IMR-90 (cell line): ENCODE results near the gene SYDE2. TPM values are rescaled to one million over a fixed set of nuclear protein-coding genes. Genes with fewer than 3 reads are reported as not detected.
"Not testable (repeated sequence)": the region's sequence is repeated elsewhere in the genome, so short reads cannot be mapped to it uniquely, and the experiment has no call there.

Experiments
- ATAC-seq: fragments of 200-7000 bp; cut with Tn5 transposase; 2 replicates; pipeline ENCODE4 v1.9.1; 2020; ENCODE audit warnings: low read depth, mild to moderate bottlenecking, moderate library complexity
- BruUV-seq: library from RNA; stranded (reverse); fragments of 400-500 nt; replicated peaks from 2 replicates; lab custom pipeline; 2021; lab: Mats Ljungman, UMichigan
- CTCF ChIA-PET: fragments of 300-600 bp; formaldehyde crosslinking; extraction: SDS; loops from one replicate; lab custom pipeline; 2021; ENCODE audit warnings: antibody characterized with exemption; lab: Yijun Ruan, JAX
- POLR2A ChIA-PET: fragments of 300-600 bp; sonication (Branson Sonifier 250); formaldehyde crosslinking; loops from one replicate; lab custom pipeline; 2022; ENCODE audit warnings: antibody characterized with exemption; ENCODE audit not compliant: unreplicated experiment; lab: Charles Lee
- DNase-seq: peaks from one replicate; pipeline ENCODE4 v3.0.0; 2013
- H2AFZ ChIP-seq: replicated peaks from 2 replicates; pipeline ENCODE3; 2013; ENCODE audit warnings: low read length, mild to moderate bottlenecking; ENCODE audit not compliant: poor library complexity
- H2AK5ac ChIP-seq: 2 replicates; pipeline ENCODE4 v1.6.1; 2013; ENCODE audit warnings: low read depth, low read length, inconsistent platforms
- H2AK9ac ChIP-seq: replicated peaks from 2 replicates; pipeline ENCODE3; 2013; ENCODE audit warnings: mild to moderate bottlenecking, low read depth, low read length, moderate library complexity; ENCODE audit not compliant: poor library complexity
- H2BK120ac ChIP-seq: 2 replicates; pipeline ENCODE4 v1.6.1; 2013; ENCODE audit warnings: low read depth, low read length, inconsistent platforms
- H2BK15ac ChIP-seq: 3 replicates; pipeline ENCODE4 v1.6.1; 2013; ENCODE audit warnings: low read depth, low read length, inconsistent platforms
- H2BK20ac ChIP-seq: 2 replicates; pipeline ENCODE4 v1.6.1; 2013; ENCODE audit warnings: low read depth, mild to moderate bottlenecking, inconsistent platforms, low read length, moderate library complexity
- H2BK5ac ChIP-seq: 2 replicates; pipeline ENCODE4 v1.6.1; 2013; ENCODE audit warnings: mild to moderate bottlenecking, low read depth, low read length, inconsistent platforms; ENCODE audit not compliant: poor library complexity, severe bottlenecking
- H3K14ac ChIP-seq: replicated peaks from 2 replicates; pipeline ENCODE4 v1.6.1; 2013; ENCODE audit warnings: low read depth, low read length, inconsistent platforms
- H3K18ac ChIP-seq: 2 replicates; pipeline ENCODE4 v1.6.1; 2013; ENCODE audit warnings: low read depth, low read length, control low read depth
- H3K23ac ChIP-seq: 2 replicates; pipeline ENCODE4 v1.6.1; 2013; ENCODE audit warnings: low read depth, low read length, inconsistent platforms
- H3K27ac ChIP-seq: 2 replicates; pipeline ENCODE4 v1.5.1; 2013; ENCODE audit warnings: mild to moderate bottlenecking, control low read depth, low read length; ENCODE audit not compliant: insufficient read depth
- H3K27me3 ChIP-seq: 2 replicates; pipeline ENCODE4 v1.6.1; 2013; ENCODE audit warnings: low read length; ENCODE audit not compliant: control insufficient read depth, insufficient read depth
- H3K36me3 ChIP-seq: 2 replicates; pipeline ENCODE4 v1.6.1; 2013; ENCODE audit warnings: low read length, mixed read lengths; ENCODE audit not compliant: control insufficient read depth, insufficient read depth
- H3K4ac ChIP-seq: 2 replicates; pipeline ENCODE4 v1.6.1; 2013; ENCODE audit warnings: low read depth, low read length, inconsistent platforms
- H3K4me1 ChIP-seq: 2 replicates; pipeline ENCODE4 v1.6.1; 2013; ENCODE audit warnings: low read length, mixed read lengths; ENCODE audit not compliant: control insufficient read depth, insufficient read depth
- H3K4me2 ChIP-seq: 2 replicates; pipeline ENCODE4 v1.6.1; 2013; ENCODE audit warnings: low read depth, mild to moderate bottlenecking, control low read depth, low read length, moderate library complexity
- H3K4me3 ChIP-seq: 2 replicates; pipeline ENCODE4 v1.5.1; 2013; ENCODE audit warnings: low read depth, mild to moderate bottlenecking, control low read depth, low read length, moderate library complexity; ENCODE audit not compliant: insufficient read depth
- H3K56ac ChIP-seq: 2 replicates; pipeline ENCODE4 v1.6.1; 2013; ENCODE audit warnings: low read length, inconsistent platforms; ENCODE audit not compliant: insufficient read depth; ENCODE audit errors: extremely low read depth
- H3K79me1 ChIP-seq, 2 experiments: 2 replicates each; pipeline ENCODE4 v1.6.1; 2013; ENCODE audit warnings: low read length in 2 of 2, inconsistent platforms in 1 of 2, low read depth in 1 of 2
- H3K9ac ChIP-seq: 2 replicates; pipeline ENCODE4 v1.6.1; 2013; ENCODE audit warnings: low read depth, low read length, control low read depth
- H3K9me1 ChIP-seq: 2 replicates; pipeline ENCODE4 v1.6.1; 2013; ENCODE audit warnings: low read length, inconsistent platforms; ENCODE audit not compliant: insufficient read depth
- H3K9me3 ChIP-seq: 2 replicates; pipeline ENCODE4 v1.6.1; 2013; ENCODE audit warnings: low read length; ENCODE audit not compliant: control insufficient read depth, insufficient read depth
- H4K20me1 ChIP-seq: 2 replicates; pipeline ENCODE4 v1.6.1; 2013; ENCODE audit warnings: low read length, inconsistent platforms; ENCODE audit not compliant: insufficient read depth
- H4K5ac ChIP-seq: 2 replicates; pipeline ENCODE4 v1.6.1; 2013; ENCODE audit warnings: mild to moderate bottlenecking, low read depth, low read length, control low read depth
- H4K8ac ChIP-seq, 2 experiments: 2 replicates each; pipeline ENCODE4 v1.6.1; 2013; ENCODE audit warnings: low read depth in 2 of 2, low read length in 2 of 2, control low read depth in 1 of 2, inconsistent platforms in 1 of 2
- H4K91ac ChIP-seq: 2 replicates; pipeline ENCODE4 v1.6.1; 2013; ENCODE audit warnings: low read depth, low read length, inconsistent platforms; ENCODE audit not compliant: insufficient read depth
- BHLHE40 ChIP-seq: fragments of 150-350 bp; IDR thresholded peaks from 2 replicates; pipeline ENCODE4 v1.6.1; 2016; ENCODE audit warnings: mild to moderate bottlenecking, low read depth, low read length
- CHD1 ChIP-seq: IDR thresholded peaks from 2 replicates; pipeline ENCODE4 v1.6.1; 2012; ENCODE audit warnings: low read depth, low read length, improper control_type of control experiment
- FOS ChIP-seq: fragments of 150-350 bp; IDR thresholded peaks from 2 replicates; pipeline ENCODE4 v1.6.1; 2016; ENCODE audit warnings: low read depth, low read length
- RAD21 ChIP-seq: IDR thresholded peaks from 2 replicates; pipeline ENCODE4 v1.6.1; 2012; ENCODE audit warnings: low read length, improper control_type of control experiment
- RFX5 ChIP-seq: IDR thresholded peaks from 2 replicates; pipeline ENCODE4 v1.8.0; 2012; ENCODE audit warnings: low read depth, mild to moderate bottlenecking, low read length, moderate library complexity
- SMC3 ChIP-seq: fragments of 150-350 bp; IDR thresholded peaks from 2 replicates; pipeline ENCODE4 v1.6.1; 2016; ENCODE audit warnings: low read depth, mild to moderate bottlenecking, antibody characterized with exemption, low read length, moderate library complexity
- WGBS, 2 experiments: methylation state at CpG; one replicate each; pipeline versions ENCODE4 v1.1.5 to v1.1.7; 2013; ENCODE audit warnings: missing lambda C conversion rate in 2 of 2; ENCODE audit not compliant: insufficient read length in 1 of 2; ENCODE audit errors: extremely low coverage in 2 of 2; 5-methylcytosine and 5-hydroxymethylcytosine counted together
- dilution Hi-C: fragments of 300-500 bp; cut with HindIII; formaldehyde crosslinking; loops from one replicate; pipeline ENCODE4 v1.14.3; 2018; ENCODE audit warnings: low sequenced_read_pairs; ENCODE audit not compliant: unreplicated experiment
- in situ Hi-C: fragments of 300-500 bp; cut with MboI; formaldehyde crosslinking; loops from 3 replicates; pipeline ENCODE4 v1.14.3; 2019; ENCODE audit warnings: low sequenced_read_pairs, inconsistent platforms, mixed read lengths
- intact Hi-C: fragments of 100-400 bp; cut with micrococcal nuclease; formaldehyde crosslinking; loops from 2 replicates; pipeline ENCODE4 v1.10.0; 2022
- polyA plus RNA-seq, 3 experiments: library from polyadenylated mRNA; depleted of rRNA; stranded (reverse); fragments of >200 nt; gene quantifications; 2 replicates each; pipeline ENCODE4 v1.2.3, GENCODE V29; 2012; ENCODE audit warnings: low replicate concordance in 1 of 3
- total RNA-seq: library from RNA; depleted of rRNA; stranded (reverse); fragments of >200 nt; gene quantifications from 2 replicates; pipeline ENCODE4 v1.2.3, GENCODE V29; 2012

SYDE2 gene
- total and polyA plus RNA-seq, 2 of the 4 experiments (the other 2 are of a cell fraction): 1.8 to 10.0 TPM

DNA sequence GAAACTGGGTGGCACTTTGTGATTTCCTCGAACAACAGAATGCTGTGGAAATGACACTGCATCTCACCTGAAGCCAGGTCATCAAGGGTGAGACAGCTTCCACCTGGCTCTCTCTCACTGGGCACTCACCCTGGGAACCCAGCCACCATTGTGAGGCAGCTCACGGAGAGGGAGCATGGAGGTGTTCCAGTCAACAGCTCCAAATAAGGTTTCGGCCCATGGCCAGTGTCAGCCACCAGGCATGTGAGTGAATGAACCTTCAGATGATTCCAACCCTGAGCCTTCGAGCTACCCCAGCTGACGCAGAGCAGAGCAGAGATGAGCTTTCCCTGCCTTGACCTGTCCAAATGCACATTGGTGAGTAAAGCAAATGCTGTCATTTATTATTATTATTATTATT, 58.1 kb downstream of the SYDE2 start:
- no peaks in the 10 kb centered on the region for H4K20me1 ChIP-seq
- no peaks in the 10 kb centered on the region for H3K9me3 ChIP-seq
- WGBS, 2 experiments: 93% methylated on average over 2 of the region's 5 CpGs; no CpG with 5 or more reads in 1 of the 2 experiments
- intact Hi-C loops (no loop called here), in situ Hi-C loops (no loop called here), dilution Hi-C loops (no loop called here)
- H3K14ac ChIP-seq: no peak overlapping the region
- no peak overlapping the region for H3K4me3 ChIP-seq
- no peaks in the 10 kb centered on the region for H3K9me1 ChIP-seq
- peak overlapping the region; percentile 15 for H2AK9ac ChIP-seq
- TF ChIP-seq BHLHE40: no peak
- no peak for TF ChIP-seq FOS
- TF ChIP-seq RFX5: no peak
- TF ChIP-seq RAD21: no peak
- TF ChIP-seq CHD1: no peak
- TF ChIP-seq SMC3: no peak
- H3K4me1 ChIP-seq: no peaks in the 10 kb centered on the region
- no peak overlapping the region for H3K56ac ChIP-seq
- H3K9ac ChIP-seq: no peak overlapping the region
- BruUV-seq: no TSS peak
- no peak overlapping the region for H2BK15ac ChIP-seq
- ATAC-seq (no peak), DNase-seq (no peak)
- H3K79me1 ChIP-seq: no peaks in the 10 kb centered on the region
- no peak overlapping the region for H2AFZ ChIP-seq
- no peak overlapping the region for H4K5ac ChIP-seq
- peak overlapping the region; percentile 14; the same call in 1 of the 2 replicates for H2BK20ac ChIP-seq
- H3K27ac ChIP-seq: no peak overlapping the region
- H2AK5ac ChIP-seq: peak overlapping the region; percentile 1; the same call in 1 of the 2 replicates
- no peak overlapping the region for H2BK120ac ChIP-seq
- ChIA-PET CTCF (no interaction called here), POLR2A (no interaction called here)
- no peaks in the 10 kb centered on the region for H3K27me3 ChIP-seq
- H4K91ac ChIP-seq: peak overlapping the region; percentile 15
- H3K4ac ChIP-seq: no peak overlapping the region
- no peak overlapping the region for H2BK5ac ChIP-seq
- no peaks in the 10 kb centered on the region for H3K36me3 ChIP-seq
- H3K4me2 ChIP-seq: no peak overlapping the region
- H3K23ac ChIP-seq: no peak overlapping the region
- no peak overlapping the region; the same call in 1 of the 2 replicates for H3K18ac ChIP-seq
- no peak overlapping the region for H4K8ac ChIP-seq

GRCh38 chr1:85138439-85138838, 62.4 kb downstream of the SYDE2 start:
- H3K18ac ChIP-seq, POLR2A ChIA-PET, H4K8ac ChIP-seq, ATAC-seq, H2BK5ac ChIP-seq, dilution Hi-C loops, H4K5ac ChIP-seq, H4K91ac ChIP-seq, H2BK120ac ChIP-seq, H3K9me3 ChIP-seq, H2AK9ac ChIP-seq, in situ Hi-C loops, H2BK15ac ChIP-seq, DNase-seq, H3K79me1 ChIP-seq, H3K4me1 ChIP-seq, H3K36me3 ChIP-seq, H2AK5ac ChIP-seq, H4K20me1 ChIP-seq, BruUV-seq, H3K23ac ChIP-seq, H3K9ac ChIP-seq, H3K4ac ChIP-seq, H2BK20ac ChIP-seq, H3K14ac ChIP-seq, H2AFZ ChIP-seq, H3K4me3 ChIP-seq, intact Hi-C loops, H3K56ac ChIP-seq, H3K27ac ChIP-seq, H3K27me3 ChIP-seq, H3K4me2 ChIP-seq: not testable (repeated sequence)
- peaks cover 23% of the 10 kb centered on the region for H3K9me1 ChIP-seq
- 100% methylated on average over 1 of the region's 5 CpGs; no CpG with 5 or more reads in 1 of the 2 experiments for WGBS, 2 experiments
- CTCF ChIA-PET: interaction anchor here (0.6 to 1.1 kb wide), 2 partner anchors 87 to 241 kb away, joined by 3 read pairs; no protein-coding TSS in a partner anchor
